NCI-H2107 treated with DMSO at 0.1 percent for 48 hours (cell line): ENCODE results near the gene NKAIN2.
"Not testable (repeated sequence)": the region's sequence is repeated elsewhere in the genome, so short reads cannot be mapped to it uniquely, and the experiment has no call there.

Experiments used
- DNase-seq: peaks from one replicate; lab custom pipeline; 2025; ENCODE audit not compliant: unreplicated experiment; lab: John Stamatoyannopoulos, UW

Gene NKAIN2

DNA sequence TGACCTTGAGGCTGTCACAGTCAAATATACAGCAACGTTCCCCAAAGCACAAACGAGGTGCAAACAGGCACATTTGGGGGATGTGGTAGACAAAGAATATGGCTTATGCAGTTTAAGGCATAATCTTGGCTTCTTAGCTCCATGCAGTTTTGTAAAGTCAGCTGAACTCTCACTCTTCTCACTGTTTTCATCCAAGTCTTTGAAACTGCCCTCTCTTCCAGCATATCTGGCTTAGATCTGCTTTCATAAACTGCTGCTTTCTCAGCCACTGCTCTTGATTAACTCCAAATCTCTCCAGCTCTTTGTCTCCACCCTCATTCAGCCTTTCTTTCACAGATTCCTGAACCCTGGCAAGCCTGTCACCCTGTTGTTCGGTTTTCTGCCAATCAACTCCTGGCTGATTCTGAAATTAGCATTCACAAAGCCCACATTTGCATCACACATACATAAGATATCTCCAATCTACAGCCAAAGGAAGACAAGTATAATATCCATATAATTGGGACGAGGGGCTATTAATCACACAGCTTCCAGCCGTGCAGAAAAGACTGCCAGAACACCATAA, 857.5 kb downstream of the NKAIN2 start:
- DNase-seq, result no peak

DNA sequence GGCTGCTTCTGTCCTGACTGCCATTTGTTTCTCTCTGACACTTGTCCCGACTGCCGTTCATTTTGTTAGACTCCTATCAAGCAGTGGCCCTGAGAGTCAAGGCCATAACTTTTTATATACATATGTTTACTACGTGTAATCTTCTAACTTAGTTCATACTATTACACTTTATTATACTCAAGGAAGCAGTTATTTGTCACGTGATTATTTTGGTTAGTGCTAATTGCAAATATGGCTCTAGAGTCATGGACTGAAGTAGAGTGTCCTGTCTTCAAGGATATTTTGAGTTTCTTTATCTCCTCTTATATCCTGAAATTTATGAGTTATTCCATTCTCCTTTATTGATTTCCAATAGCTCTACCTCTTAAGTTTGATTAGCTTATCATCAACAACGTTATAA, 864.4 kb downstream of the NKAIN2 start:
- DNase-seq, result no peak

DNA sequence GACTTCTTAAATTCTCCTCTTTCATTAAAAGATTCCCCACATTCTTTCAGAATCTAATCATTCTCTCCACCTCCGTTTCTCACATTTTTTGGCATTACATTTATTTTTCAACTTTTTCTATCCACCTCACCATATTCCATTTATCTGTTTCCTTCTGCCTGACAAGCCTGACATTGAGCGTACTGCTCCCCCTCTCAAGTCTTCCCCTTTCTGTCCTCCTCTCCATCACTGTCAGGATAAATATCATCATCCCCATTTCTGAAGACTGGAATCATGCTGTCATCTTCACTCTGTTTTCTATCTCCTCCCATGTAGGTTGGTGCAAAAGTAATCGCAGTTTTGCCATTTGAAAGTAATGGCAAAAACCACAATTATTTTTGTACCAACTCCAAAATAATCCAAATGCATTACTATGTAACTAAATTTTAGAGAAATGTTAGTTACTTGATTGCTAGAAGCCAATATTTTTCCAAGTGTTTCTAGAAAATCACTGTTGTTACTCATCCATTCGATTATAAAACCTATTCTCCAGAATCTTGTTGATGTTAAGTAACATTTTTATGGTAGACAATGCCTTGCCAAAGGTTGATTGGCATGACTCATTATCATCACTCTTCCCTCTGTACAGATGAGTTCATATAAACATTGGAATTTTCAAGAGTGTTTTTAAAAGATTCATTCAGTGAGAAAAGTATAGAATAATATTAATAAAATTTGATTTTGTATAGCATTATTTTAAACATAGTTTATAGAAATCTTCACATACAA, 866.2 kb downstream of the NKAIN2 start:
- no peak for DNase-seq

DNA sequence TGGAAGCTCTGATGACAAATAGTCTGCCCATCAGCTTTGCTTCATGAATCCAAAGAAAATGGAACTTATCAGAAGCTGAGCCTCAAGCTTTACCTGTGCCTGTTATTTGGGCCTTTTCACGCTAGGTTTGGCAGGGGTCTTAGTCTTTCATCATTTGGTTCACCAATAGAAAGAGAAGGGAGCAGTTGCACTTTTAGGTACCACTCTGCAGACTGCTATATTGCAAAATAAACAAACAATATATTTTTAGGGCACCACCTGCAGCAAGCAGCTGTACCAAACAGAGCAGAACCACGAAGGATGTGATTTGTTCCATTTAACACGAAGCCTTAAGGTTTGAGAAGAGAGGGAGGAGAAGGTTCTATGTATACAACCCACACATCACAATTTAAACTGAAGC, 867.1 kb downstream of the NKAIN2 start:
- DNase-seq, result peak; percentile 91

GRCh38 chr6:124671324-124671723, 867.7 kb downstream of the NKAIN2 start:
- peak; percentile 52 for DNase-seq

DNA sequence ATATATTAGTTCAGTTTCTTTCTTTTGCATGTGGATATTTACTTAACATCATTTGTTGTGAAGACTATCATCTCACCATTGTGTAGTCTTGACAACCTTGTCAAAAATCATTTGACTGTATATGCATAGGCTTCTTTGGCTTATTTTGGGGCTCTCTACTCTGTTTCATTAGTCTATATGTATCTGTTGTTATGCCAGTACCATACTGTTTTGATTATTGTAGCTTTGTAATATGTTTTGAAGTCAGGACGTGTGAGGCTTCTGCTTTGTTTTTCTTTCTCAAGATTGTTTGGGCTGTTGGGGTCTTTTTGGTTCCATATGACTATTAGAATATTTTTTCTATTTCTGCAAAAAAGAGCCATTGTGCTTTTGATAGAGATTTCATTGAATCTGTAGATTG, 870.4 kb downstream of the NKAIN2 start:
- no peak for DNase-seq

DNA sequence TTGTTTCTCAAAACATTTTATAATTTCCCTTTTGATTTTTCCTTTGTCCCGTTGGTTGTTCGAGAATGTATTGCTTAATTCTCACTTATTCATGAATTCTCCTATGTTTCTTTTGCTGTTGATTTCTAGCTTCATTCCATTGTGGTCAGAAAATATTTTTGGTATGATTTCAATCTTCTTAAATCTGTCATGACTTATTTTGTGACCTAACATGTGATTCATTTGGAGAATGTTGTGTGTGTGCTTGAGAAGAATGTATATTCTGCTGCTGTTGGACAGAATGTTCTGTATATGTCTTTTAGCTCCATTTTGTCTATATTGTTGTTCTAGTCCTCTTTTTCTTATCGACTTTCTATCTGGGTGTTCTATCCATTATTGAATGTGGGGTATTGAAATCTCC, 872.4 kb downstream of the NKAIN2 start:
- no peak for DNase-seq

- DNase-seq, result no peak
These were observed 874.2 kb downstream of the NKAIN2 start for GRCh38 chr6:124677874-124678273.

- no peak for DNase-seq
These were observed 875.7 kb downstream of the NKAIN2 start for GRCh38 chr6:124679387-124679786.

- no peak for DNase-seq
These were observed 879.1 kb downstream of the NKAIN2 start for GRCh38 chr6:124682751-124683150.

DNA sequence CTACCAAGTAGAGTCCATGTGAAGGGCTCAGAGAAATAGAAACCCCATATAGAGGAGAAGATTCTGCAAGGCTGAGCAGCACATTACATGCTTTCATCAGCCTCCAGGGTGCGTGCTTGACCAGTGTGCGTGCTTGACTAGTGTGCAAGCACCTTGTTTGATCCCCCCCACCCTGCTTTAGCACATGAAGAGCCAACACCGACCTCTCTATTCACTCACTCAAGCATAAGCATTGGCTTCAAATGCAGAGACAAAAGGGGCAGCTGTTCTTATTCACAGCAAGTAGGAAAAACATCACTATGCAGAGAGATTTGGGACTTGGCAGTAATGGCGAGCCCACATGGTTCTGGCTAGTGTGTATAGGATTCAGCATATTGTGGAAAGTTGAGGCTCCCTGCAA, 879.8 kb downstream of the NKAIN2 start:
- DNase-seq, result no peak

DNA sequence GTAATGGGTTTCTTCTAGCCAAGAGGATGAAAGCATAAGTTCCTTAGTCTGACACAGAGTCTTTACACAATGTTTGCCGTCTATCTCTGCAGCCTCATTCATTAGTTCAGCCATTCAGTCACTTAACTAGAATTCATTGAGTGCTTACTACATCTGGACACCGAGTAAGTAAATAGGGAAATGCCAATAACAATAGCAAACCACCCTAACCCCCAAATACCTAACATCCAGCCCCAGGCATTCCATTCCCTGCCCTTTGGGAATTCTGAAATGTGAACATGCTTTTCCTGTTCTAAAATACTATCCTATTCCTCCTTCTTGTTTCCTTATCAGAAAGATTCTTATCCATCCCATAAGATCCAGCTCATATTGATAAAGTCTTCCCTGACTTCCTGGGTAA, 881.0 kb downstream of the NKAIN2 start:
- no peak for DNase-seq

DNA sequence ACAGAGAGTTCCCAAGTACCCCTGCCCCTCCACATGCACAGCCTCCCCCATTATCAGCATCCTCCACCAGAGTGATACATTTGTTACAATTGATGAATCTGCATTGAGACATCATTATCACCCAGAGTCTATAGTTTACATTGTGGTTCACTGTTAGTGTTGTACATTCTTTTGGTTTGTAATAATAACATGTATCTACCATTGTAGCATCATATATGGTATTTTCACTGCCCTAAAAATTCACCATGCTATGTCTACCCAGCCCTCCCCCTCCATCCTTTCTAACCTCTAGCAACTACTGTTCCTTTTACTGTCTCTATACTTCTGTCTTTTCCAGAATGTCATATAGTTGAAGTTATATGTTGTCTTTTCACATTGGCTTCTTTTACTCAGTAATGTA, 884.7 kb downstream of the NKAIN2 start:
- DNase-seq, result no peak

GRCh38 chr6:124694139-124694705, 890.6 kb downstream of the NKAIN2 start:
- DNase-seq, result peak; percentile 59

GRCh38 chr6:124699038-124699437, 895.4 kb downstream of the NKAIN2 start:
- DNase-seq, result no peak

- no peak for DNase-seq
These were observed 899.9 kb downstream of the NKAIN2 start for GRCh38 chr6:124703541-124703940.

DNA sequence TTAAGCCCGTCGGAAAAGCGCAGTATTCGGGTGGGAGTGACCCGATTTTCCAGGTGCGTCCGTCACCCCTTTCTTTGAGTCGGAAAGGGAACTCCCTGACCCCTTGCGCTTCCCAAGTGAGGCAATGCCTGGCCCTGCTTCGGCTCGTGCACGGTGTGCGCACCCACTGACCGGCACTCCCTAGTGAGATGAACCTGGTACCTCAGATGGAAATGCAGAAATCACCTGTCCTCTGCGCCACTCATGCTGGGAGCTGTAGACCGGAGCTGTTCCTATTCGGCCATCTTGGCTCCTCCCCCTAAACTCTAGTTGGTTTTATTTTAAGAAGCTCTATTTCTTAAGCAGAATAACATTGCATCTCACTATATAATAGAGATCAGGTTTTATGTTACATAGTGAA, 908.9 kb downstream of the NKAIN2 start:
- not testable (repeated sequence) for DNase-seq

DNA sequence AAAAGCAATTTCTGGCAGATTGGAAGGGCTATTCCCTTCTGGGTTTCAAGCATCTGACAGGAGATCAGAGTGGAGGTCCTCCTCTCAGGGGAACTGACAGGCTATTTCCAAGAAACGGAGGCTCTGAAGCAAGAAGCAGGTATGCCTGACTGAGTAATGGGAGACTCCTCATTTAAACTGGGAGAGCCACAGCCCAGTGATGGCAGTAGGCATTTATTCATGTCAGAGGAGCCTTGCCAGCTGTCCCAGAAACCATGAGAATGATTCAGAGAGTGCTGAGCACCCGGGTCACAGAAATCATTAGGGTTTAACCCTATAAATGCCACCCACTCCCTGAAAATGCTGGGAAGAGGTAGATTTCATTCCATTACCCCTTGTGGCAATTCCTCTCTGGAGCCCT, 911.1 kb downstream of the NKAIN2 start:
- DNase-seq, result no peak

DNA sequence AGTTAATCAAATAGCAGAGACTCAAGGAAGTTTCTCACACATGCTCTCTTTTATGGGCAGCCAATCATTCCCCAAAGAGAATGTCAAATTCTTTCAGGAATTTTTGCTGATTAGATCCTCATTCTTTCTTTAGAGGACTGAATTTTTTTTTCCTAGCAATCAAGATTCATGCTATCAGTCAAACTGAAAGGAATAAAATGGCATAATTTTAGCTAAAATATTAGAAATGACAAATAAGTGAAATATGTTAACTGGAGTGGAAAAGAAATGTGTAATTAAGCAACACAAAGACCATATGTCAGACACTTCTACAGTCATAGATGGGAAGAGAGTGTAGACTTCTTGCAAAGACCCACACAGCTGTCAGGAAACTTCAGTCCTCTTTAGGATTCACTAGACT, 916.2 kb downstream of the NKAIN2 start:
- DNase-seq, result no peak

DNA sequence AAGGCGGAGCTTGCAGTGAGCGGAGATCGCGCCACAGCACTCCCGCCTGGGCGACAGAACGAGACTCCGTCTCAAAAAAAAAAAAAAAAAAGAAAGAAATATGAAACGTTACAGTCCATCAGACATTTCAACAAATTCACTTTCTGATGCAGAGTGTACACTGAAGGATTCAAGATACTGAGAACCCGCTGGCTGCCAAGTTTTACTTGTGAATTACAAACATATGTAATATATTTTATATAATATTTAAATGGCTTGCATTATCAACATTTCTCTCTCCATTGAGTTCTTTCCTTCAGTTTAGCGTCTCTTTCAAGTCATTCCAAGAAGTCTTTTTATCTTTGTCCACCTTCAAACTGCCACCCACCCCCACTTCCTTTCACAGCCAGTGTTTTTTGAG, 917.7 kb downstream of the NKAIN2 start:
- no peak for DNase-seq

DNA sequence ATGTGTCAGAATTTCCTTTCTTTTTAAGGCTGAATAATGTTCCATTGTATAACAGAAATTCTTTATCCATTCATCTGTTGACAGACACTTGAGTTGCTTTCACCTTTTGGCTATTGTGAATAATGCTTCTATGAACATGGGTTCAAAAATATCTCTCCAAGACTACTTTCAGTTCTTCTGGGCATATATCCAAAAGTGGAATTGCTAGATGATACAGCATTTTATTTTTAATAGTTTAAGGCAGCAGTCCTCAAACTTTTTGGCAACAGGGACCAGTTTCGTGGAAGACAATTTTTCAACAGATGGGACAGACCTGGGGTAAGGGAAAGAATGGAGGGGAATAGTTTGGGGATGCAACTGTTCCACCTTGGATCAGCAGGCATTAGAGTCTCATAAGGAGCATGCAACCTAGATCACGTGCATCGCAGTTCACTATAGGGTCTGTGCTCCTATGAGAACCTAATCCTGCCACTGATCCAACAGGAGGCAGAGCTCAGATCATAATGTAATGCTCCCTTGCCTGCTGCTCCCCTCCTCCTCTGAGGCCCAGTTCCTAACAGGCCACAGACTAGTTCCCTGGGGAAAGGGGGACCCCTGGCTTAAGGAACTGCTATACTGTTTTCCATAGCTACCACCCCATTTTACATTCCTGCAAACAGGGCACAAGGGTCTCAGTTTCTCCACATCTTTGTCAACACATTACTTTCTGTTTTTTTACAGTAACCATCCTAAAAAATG, 918.6 kb downstream of the NKAIN2 start:
- DNase-seq, result no peak

- DNase-seq, result no peak
These were observed 920.0 kb downstream of the NKAIN2 start for GRCh38 chr6:124723671-124724070.
